Ovary (tissue), 3 donors: ENCODE data around the gene P3H4.

Experiments used
- CTCF ChIP-seq, 3 donors: fragments of 450-650 bp in 2 of 3; fragments of 200-600 bp in 1 of 3; IDR thresholded peaks; one replicate each; pipeline versions ENCODE4 v1.5.1 to v1.8.0; 2016 to 2022; ENCODE audit warnings: antibody characterized with exemption in 3 of 3, mild to moderate bottlenecking in 1 of 3
- EP300 ChIP-seq: sonication (generic); formaldehyde crosslinking; IDR thresholded peaks from one replicate; pipeline ENCODE4 v1.6.1; 2017; ENCODE audit warnings: antibody characterized with exemption
- donor health status: DM: no; HTN: no; CAD: no.

GRCh38 chr17:41797377-41797776 lies 14.4 kb downstream of the P3H4 start:
- TF ChIP-seq EP300 = no peak
- no peak for TF ChIP-seq CTCF (IDR thresholded peaks at IDR 0.05)
